DND-41 (cell line): ENCODE results near the gene LARP1B.

Experiments
- ATAC-seq: fragments of 200-7000 bp; cut with Tn5 transposase; 3 replicates; pipeline ENCODE4 v1.9.1; 2021; ENCODE audit warnings: low read depth; ENCODE audit not compliant: insufficient read depth
- DNase-seq: peaks from one replicate; pipeline ENCODE4 v3.0.0-alpha.2; 2020
- H2AFZ ChIP-seq: 2 replicates; pipeline ENCODE4 v1.6.0; 2012; ENCODE audit warnings: low read depth, low read length
- H3K27ac ChIP-seq: 2 replicates; pipeline ENCODE4 v1.5.1; 2012; ENCODE audit warnings: low read length, inconsistent platforms
- H3K27me3 ChIP-seq: fragments of 200-600 bp; sonication (generic); 2 replicates; pipeline ENCODE4 v1.6.0; 2012; ENCODE audit warnings: low read length, mild to moderate bottlenecking, inconsistent platforms; ENCODE audit not compliant: insufficient read depth, poor library complexity
- H3K36me3 ChIP-seq: 2 replicates; pipeline ENCODE4 v1.5.1; 2012; ENCODE audit warnings: low read length, inconsistent platforms; ENCODE audit not compliant: insufficient read depth
- H3K4me1 ChIP-seq: 2 replicates; pipeline ENCODE4 v1.5.1; 2012; ENCODE audit warnings: mild to moderate bottlenecking, low read length; ENCODE audit not compliant: insufficient read depth
- H3K4me2 ChIP-seq: 2 replicates; pipeline ENCODE4 v1.6.0; 2012; ENCODE audit warnings: mild to moderate bottlenecking, moderate library complexity, low read length, inconsistent platforms; ENCODE audit not compliant: insufficient read depth
- H3K4me3 ChIP-seq, 2 experiments: fragments of 200-600 bp in 1 of 2; shearing (Covaris generic) in 1 of 2; 2 replicates each; pipeline ENCODE4 v1.5.1; 2012 to 2016; ENCODE audit warnings: inconsistent platforms in 2 of 2, low read length in 2 of 2, mild to moderate bottlenecking in 2 of 2, low read depth in 1 of 2, moderate library complexity in 1 of 2
- H3K79me2 ChIP-seq: 2 replicates; pipeline ENCODE4 v1.6.0; 2012; ENCODE audit warnings: low read length, inconsistent platforms; ENCODE audit not compliant: insufficient read depth
- H3K9ac ChIP-seq: 2 replicates; pipeline ENCODE4 v1.6.0; 2012; ENCODE audit warnings: low read depth, mild to moderate bottlenecking, inconsistent platforms, low read length, moderate library complexity
- H3K9me3 ChIP-seq: 2 replicates; pipeline ENCODE4 v1.5.1; 2012; ENCODE audit warnings: low read length, moderate library complexity, mild to moderate bottlenecking, inconsistent platforms; ENCODE audit not compliant: insufficient read depth, severe bottlenecking
- H4K20me1 ChIP-seq: 2 replicates; pipeline ENCODE4 v1.6.0; 2012; ENCODE audit warnings: low read length; ENCODE audit not compliant: insufficient read depth
- EZH2 ChIP-seq: IDR thresholded peaks from 3 replicates; pipeline ENCODE4 v1.6.1; 2012; ENCODE audit warnings: borderline replicate concordance, low read depth, mild to moderate bottlenecking, moderate library complexity, low read length, inconsistent platforms; ENCODE audit not compliant: severe bottlenecking
- TF ChIP-seq, protein P1 (sequence below): IDR thresholded peaks from 2 replicates; pipeline ENCODE4 v1.5.1; 2012; ENCODE audit warnings: borderline replicate concordance, low read length, moderate library complexity, mild to moderate bottlenecking; ENCODE audit not compliant: poor library complexity, severe bottlenecking; ENCODE audit errors: extremely low read depth

Gene LARP1B

DNA sequence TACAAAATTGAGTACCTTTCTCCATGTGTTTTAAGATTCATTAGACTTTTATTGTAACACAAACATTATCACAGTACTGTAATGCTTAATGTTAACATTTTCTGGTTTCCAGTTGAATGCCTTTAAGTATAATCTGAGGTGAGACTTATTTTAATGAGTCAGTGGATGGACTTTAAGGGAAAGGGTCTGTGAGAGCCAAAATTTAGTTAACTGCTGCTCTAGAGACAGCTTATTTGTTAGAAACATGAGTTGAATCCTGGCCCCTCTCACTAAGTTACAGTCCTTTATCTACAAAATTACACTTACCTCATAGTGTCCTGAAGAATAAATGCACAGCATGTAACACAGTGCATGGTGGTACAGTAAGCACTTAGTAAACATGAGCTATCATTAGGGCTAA is 160.5 kb downstream of the LARP1B start:
- H3K27me3 ChIP-seq: no peaks in the 10 kb centered on the region
- no peak overlapping the region for H3K9ac ChIP-seq
- no peak overlapping the region for H3K4me3 ChIP-seq
- DNase-seq: no peak
- H3K9me3 ChIP-seq: no peaks in the 10 kb centered on the region
- no peaks in the 10 kb centered on the region for H3K36me3 ChIP-seq
- H4K20me1 ChIP-seq: no peaks in the 10 kb centered on the region
- H3K4me2 ChIP-seq: no peak overlapping the region
- no peak overlapping the region for H3K27ac ChIP-seq
- no peaks in the 10 kb centered on the region for H3K4me1 ChIP-seq
- no peak for TF ChIP-seq EZH2
- TF ChIP-seq, protein P1, sequence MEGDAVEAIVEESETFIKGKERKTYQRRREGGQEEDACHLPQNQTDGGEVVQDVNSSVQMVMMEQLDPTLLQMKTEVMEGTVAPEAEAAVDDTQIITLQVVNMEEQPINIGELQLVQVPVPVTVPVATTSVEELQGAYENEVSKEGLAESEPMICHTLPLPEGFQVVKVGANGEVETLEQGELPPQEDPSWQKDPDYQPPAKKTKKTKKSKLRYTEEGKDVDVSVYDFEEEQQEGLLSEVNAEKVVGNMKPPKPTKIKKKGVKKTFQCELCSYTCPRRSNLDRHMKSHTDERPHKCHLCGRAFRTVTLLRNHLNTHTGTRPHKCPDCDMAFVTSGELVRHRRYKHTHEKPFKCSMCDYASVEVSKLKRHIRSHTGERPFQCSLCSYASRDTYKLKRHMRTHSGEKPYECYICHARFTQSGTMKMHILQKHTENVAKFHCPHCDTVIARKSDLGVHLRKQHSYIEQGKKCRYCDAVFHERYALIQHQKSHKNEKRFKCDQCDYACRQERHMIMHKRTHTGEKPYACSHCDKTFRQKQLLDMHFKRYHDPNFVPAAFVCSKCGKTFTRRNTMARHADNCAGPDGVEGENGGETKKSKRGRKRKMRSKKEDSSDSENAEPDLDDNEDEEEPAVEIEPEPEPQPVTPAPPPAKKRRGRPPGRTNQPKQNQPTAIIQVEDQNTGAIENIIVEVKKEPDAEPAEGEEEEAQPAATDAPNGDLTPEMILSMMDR: no peak
- no peaks in the 10 kb centered on the region for H3K79me2 ChIP-seq
- ATAC-seq: no peak
- no peak overlapping the region for H2AFZ ChIP-seq

DNA sequence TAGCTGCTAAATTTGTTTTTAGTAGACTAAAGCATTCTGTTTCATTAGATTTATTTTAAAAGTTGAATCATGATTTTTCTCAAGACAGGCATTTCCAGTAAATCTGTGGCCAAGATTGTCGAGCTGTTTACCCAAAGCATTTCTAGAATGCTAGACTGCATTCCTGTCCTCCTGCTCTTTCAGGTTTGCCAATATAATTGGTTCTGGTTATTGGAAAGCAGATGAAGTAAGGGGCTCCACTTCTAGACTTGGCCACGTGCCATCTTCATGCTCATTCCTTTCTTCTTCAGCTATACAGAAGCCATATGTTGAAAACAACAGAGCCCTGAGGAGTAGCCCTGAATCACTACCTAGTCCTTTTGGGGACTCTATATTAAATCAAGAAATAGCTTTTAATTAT is 164.0 kb downstream of the LARP1B start:
- Histone ChIP-seq H3K4me2 (no peak overlapping the region), H3K36me3 (no peaks in the 10 kb centered on the region), H3K79me2 (no peaks in the 10 kb centered on the region), H3K4me1 (no peaks in the 10 kb centered on the region), H3K27me3 (no peaks in the 10 kb centered on the region), H3K27ac (no peak overlapping the region), H4K20me1 (no peaks in the 10 kb centered on the region), H3K9ac (no peak overlapping the region), H3K9me3 (no peaks in the 10 kb centered on the region), H2AFZ (no peak overlapping the region), H3K4me3 (no peak overlapping the region)
- TF ChIP-seq, protein P1: no peak
- TF ChIP-seq EZH2: no peak
- ATAC-seq (no peak), DNase-seq (no peak)

DNA sequence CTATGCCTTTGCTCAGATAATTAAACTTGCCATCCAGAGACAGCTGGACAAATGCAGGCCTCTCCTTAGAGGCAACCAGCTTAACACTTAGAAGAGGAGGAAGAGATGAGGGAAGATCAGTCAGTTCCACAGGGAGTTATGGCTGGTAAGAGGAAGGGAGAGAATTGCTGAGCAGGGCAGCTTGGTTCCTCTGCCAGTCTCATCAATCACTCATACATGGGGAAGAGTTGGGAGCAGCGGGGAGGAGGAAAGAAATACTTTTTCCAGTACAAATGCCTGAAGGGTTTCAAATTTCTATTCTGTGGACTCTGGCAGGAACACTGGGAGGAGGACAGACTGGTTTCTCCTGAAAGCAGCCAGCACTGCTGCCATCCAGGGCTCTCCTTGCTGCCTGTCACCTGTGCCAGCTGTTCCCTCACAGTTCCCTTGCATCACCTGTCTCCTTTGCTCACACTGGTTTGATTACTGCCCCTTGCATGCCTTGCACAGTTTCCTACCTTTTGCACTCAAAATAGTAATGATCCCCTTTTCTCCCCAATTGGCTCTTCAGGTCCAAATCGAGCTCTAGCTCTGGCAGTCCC is 167.0 kb downstream of the LARP1B start:
- ATAC-seq (no peak), DNase-seq (no peak)
- H3K27ac ChIP-seq: no peak overlapping the region
- no peak overlapping the region for H2AFZ ChIP-seq
- H3K9me3 ChIP-seq: no peaks in the 10 kb centered on the region
- no peak overlapping the region for H3K4me3 ChIP-seq
- no peak overlapping the region for H3K4me2 ChIP-seq
- no peaks in the 10 kb centered on the region for H3K27me3 ChIP-seq
- H4K20me1 ChIP-seq: no peaks in the 10 kb centered on the region
- H3K36me3 ChIP-seq: no peaks in the 10 kb centered on the region
- no peak overlapping the region for H3K9ac ChIP-seq
- H3K79me2 ChIP-seq: no peaks in the 10 kb centered on the region
- no peak for TF ChIP-seq EZH2
- TF ChIP-seq, protein P1: no peak
- no peaks in the 10 kb centered on the region for H3K4me1 ChIP-seq
